ENCODE data around the gene ZDHHC11.
A peak's percentile ranks its signal among the peaks of the same experiment; 100 is the strongest.
"Not testable (repeated sequence)": the region's sequence is repeated elsewhere in the genome, so short reads cannot be mapped to it uniquely, and the experiment has no call there.

ZDHHC11 gene

DNA sequence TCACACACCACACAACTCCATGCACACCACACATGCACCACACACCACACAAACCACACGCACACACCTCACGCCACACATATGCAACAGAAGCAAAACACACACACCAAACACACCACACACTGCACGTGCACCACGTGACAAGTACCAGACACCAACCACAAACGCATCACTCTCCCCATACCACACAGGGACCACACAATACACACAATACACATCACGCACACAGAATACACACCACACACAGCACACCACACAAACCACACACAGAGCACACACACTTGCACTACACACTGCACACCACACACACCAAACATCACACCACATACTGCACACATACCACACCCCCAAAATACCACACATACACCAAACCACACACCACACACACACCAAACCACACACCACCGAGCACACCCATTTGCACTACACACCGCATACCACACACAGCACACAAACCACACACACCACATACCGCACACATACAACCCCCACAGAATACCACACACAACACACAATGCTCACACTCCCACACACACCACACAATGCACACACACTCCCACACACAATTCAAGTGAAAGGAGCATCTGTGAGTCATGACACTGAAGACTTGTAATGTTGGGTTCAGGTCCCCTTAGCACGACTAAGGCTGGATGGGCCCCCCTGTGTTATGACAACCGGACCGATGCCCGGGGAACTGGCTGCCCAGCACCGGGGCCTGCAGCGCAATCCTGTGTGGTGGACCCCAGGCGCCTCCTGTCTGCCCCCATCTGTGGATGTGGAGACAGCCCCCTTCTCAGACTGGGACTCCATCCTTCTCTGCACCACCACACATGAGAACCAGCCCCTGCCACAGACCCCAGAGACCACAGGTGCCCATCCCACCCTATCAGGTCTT is 6.0 kb upstream of the ZDHHC11 start:
- no peak for DNase-seq

DNA sequence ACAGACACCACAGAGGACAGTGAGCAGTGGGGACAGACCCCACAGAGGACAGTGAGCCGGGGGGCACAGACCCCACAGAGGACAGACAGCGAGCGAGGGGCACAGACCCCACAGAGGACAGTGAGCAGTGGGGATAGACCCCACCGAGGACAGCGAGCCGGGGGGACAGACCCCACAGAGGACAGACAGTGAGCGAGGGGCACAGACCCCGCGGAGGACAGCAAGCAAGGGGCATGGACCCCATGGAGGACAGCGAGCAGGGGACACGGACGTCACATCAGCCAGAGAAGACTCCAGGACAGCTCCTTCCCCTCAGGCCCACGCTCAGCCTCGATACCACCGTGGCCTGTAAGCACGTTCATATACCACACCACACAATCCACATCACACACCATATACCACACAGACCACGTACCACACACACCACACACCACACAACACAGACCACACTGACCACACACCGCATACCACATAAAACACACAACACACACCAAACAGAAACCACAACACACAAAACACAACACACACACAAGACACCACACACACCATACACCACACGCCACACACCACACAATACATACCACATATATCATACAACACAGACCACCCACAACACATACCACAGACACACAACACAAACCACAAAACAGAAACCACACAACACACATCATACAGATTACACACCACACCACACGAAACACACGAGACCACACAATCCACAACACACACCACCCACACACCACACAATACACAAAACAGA is 5.2 kb upstream of the ZDHHC11 start:
- DNase-seq, result no peak

DNA sequence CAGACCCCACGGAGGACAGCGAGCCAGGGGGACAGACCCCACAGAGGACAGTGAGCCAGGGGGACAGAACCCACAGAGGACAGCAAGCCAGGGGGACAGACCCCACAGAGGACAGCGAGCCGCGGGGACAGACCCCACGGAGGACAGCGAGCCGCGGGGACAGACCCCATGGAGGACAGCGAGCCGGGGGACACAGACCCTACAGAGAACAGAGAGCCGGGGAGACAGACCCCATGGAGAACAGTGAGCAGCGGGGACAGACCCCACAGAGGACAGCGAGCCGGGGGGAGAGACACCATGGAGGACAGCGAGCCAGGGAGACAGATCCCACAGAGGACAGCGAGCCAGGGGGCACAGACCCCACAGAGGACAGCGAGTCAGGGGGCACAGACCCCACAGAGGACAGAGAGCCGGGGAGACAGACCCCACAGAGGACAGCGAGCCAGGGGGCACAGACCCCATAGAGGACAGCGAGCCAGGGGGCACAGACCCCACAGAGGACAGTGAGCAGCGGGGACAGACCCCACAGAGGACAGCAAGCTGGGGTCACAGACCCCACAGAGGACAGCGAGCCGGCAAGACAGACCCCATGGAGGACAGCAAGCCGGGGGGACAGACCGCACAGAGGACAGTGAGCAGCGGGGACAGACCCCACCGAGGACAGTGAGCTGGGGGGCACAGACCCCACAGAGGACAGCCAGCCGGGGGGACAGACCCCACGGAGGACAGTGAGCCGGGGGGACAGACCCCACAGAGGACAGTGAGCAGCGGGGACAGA is 4.4 kb upstream of the ZDHHC11 start:
- no peak for DNase-seq

DNA sequence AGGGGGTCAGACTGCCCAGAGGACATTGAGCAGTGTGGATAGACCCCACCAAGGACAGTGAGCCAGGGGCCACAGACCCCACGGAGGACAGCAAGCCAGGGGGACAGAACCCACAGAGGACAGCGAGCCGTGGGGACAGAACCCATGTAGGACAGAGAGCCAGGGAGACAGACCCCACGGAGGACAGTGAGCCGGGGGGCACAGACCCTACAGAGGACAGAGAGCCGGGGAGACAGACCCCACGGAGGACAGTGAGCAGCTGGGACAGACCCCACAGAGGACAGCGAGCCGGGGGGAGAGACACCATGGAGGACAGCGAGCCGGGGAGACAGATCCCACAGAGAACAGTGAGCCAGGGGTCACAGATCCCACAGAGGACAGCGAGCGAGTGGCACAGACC is 3.4 kb upstream of the ZDHHC11 start:
- DNase-seq, result no peak

DNA sequence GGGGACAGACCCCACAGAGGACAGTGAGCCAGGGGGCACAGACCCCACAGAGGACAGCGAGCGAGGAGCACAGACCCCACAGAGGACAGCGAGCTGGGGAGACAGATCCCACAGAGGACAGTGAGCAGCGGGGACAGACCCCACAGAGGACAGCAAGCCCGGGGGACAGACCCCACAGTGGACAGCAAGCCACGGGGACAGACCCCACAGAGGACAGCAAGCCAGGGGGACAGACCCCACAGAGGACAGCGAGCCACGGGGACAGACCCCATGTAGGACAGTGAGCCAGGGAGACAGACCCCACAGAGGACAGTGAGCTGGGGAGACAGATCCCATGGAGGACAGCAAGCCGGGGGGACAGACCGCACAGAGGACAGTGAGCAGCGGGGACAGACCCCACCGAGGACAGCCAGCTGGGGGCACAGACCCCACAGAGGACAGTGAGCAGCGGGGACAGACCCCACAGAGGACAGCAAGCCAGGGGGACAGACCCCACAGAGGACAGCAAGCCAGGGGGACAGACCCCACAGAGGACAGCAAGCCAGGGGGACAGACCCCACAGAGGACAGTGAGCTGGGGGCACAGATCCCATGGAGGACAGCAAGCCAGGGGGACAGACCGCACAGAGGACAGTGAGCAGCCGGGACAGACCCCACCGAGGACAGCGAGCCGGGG is 2.8 kb upstream of the ZDHHC11 start:
- DNase-seq, result not testable (repeated sequence)

DNA sequence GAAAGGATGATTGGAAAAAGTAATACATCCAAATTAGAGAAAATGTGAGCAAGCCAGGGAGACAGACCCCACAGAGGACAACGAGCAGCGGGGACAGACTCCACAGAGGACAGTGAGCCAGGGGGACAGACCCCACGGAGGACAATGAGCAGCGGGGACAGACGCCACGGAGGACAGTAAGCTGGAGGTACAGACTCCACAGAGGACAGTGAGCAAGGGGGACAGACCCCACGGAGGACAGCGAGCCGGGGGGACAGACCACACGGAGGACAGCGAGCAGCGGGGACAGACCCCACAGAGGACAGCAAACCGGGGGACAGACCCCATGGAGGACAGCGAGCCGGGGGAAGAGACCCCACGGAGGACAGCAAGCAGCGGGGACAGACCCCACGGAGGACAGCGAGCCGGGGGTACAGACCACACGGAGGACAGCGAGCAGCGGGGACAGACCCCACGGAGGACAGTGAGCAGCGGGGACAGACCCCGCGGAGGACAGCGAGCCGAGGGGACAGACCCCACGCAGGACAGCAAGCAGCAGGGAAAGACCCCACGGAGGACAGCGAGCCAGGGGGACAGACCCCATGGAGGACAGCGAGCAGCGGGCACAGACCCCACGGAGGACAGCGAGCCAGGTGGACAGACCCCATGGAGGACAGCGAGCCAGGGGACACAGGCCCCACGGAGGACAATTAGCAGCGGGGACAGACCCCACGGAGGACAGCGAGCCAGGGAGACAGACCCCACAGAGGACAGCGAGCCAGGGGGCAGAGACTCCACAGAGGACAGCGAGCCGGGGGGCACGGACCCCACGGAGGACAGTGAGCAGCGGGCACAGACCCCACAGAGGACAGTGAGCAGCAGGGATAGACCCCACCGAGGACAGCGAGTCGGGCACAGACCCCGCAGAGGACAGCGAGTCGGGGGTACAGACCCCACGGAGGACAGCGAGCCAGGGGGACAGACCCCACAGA is 1.9 kb upstream of the ZDHHC11 start:
- no peak for DNase-seq

DNA sequence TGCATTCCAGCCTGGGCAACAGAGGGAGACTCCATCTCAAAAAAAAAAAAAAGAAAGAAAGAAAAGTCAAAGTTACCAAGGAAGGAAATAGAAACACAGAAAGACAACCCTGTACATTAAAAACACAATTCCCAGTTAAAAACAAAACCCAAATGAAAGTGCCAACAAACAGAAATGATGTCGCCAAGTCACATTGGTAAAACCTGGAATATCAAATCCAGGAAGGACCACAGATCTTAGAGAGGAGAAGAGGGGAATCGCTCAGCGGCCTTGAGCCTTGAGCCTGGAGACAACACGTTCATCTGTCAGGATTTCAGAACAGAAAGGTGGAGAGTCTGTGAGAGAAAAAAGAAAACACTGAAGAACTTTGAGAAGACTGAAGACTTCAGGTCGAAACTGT is 1.2 kb upstream of the ZDHHC11 start:
- DNase-seq, result no peak

DNA sequence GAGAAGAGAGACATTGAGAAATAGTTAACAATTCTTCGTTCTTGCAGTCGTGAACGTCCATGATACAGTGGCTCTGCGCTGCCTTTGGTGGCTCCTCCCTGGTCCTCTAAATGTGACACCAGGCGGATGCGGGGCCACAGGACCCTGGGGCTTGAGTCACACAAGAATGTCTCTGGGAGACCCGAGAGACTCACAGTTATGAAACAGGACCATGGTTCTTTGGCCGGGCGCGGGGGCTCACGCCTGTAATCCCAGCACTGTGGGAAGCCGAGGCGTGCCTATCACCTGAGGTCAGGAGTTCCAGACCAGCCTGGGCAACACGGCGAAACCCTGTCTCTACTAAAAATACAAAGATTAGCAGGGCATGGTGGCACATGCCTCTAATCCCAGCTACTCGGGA is 767 bp upstream of the ZDHHC11 start:
- no peak for DNase-seq

DNA sequence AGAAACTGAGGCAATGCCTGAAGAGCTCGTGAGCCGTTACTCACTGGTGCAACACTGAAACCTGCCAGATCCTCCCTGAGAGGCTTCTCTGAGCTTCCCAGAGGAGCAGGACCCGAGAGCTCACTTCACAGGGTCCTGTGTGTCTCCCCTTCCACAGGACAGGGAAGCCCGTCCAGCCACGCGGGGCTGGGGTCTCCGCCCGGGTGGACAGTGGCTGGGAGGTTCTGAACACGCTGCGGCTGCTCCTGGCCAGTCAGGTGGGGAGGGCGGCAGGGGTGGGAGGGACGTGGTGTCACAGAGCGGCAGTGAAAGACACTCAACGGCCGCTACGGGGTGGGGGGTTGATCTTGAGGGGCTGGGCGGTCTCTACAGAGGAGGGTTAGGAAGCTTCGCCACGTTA is 290 bp upstream of the ZDHHC11 start:
- DNase-seq, result no peak

DNA sequence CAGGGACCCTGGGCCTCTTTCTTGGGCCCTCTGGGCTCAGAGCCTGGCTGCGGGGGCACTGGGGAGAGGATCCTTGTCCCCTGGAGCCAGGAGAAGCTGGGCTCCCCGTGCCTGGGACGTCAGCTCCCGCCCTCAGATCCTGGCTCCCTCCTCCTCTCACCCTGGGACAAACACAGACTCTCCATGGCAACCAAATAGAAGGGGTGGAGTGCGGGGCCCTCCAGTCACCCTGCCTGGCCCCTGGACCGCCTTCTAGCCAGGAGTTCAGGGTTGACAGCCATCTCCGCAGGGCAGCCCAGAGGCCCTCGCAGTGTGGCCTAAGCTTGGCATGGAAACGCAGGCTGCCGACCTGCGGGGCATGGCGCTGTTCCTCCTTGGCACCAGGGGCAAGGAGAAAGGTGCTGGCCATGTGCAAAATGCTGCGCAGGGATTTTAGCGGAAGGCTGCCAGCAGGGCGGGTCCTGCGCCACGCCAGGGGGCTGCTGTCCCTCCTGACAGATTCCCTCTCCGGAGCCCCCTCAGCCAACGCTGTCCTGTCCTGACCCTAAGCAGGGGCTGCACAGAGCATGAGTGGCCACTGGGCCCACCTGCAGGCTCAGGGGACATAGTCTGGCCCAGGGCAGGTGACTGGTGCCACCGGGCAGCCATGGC is 1.0 kb downstream of the ZDHHC11 start:
- DNase-seq, result no peak

DNA sequence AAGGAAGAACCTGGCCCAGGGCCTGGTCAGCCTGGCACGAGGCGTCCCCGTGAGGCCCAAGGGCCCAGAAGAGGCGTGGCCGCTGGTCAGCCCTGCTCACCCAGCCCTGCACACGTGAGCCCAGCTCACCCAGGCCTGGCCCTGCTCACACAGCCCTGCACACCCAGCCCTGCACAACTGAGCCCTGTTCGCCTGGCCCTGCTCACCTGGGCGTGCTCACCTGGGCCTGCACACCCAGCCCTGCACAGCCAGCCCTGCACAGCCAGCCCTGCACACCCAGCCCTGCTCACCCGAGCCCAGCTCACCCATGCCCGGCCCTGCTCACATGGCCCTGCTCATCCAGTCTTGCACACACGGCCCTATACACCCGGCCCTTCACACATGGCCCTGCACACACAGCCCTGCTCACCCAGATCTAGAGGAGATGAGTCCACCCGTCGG is 2.1 kb downstream of the ZDHHC11 start:
- DNase-seq, result no peak

DNA sequence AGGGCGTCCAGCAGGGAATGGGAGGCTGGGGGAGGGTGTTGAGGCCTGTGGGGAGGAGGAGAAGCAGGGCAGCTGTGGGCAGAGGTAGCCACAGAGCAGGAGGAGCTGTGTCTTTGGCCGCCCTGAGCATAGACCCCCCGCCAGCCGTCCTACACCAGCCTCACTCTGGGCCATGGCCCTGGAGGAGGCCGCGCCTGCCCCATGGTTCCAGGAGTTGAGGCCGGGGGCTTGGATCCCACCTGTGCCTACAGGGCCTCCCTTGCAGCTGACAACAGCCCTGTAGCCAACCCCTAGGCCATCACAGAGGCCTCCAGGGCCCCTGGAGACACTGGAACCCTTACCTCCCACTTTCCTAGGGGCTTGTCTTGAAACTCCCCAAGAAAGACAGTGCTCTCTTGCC is 3.0 kb downstream of the ZDHHC11 start:
- DNase-seq, result not testable (repeated sequence)

DNA sequence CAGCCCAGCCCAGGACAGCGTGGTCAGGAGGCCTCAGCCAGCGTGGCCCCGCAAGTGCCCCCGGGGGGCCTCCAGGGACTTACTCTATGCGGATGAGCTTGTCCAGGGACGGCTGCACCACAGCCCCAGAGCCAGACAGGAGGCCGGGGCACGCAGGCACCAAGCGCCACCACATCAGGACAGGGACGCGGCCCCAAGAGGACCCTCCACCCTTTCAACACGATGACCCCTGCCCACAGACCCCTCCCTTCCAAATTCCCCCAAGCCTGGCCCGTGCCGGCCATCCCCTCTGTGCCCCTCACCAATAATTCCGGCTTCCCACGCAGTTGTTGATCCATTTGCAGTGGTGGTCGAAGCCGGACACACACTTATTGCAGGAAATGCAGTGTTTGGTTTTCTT is 3.6 kb downstream of the ZDHHC11 start:
- not testable (repeated sequence) for DNase-seq

DNA sequence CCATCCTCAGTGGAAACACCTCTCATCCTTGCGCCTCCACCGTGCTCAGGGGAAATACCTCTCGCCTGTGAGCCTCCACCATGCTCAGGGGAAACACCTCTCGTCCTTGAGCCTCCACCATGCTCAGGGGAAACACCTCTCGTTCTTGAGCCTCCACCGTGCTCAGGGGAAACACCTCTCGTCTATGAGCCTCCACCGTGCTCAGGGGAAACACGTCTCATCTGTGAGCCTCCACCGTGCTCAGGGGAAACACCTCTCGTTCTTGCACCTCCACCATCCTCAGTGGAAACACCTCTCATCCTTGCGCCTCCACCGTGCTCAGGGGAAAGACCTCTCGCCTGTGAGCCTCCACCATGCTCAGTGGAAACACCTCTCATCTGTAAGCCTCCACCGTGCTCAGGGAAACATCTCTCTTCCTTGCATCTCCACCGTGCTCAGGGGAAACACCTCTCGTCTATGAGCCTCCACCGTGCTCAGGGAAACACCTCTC is 4.1 kb downstream of the ZDHHC11 start:
- peak; percentile 62 for DNase-seq

DNA sequence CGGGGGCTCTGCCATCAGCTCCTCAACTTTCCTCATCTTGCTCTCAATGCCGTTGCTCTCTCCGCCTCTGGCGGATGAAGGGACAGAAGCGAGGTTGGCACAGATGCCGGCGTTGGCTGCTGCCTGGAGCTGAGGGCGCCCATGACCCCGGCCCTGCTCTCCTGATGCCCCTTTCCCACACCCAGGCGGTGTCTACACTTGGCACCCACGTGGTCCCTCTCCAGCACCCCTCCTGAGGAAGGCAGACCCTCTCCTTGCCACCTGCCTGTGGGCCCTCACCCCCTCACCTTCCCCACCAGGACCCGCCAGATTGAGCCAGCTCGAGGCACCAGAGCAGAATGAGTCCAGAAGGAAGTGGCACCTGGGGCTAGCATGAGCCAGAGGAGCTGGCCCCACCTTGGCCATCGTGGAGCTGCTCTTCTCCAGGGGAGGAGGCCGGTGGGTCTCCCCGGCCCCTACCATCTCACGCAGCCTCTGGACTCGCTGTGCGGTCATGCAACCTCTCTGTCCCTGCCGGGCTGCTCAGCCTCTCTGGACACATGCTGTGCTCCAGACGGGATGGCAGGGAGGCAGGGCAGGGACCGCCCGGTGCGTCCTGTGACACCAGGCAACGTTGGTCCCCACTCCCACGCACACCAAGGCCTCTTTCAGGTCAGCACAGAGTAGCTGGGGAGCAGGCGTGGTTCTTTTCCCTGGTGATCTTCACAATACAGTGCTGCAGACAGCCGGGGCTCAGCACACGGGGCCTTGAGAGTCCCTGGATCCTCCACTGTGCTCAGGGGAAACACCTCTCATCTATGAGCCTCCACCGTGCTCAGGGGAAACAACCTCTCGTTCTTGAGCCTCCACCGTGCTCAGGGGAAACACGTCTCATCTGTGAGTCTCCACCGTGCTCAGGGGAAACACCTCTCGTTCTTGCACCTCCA is 4.8 kb downstream of the ZDHHC11 start:
- DNase-seq, result not testable (repeated sequence)

DNA sequence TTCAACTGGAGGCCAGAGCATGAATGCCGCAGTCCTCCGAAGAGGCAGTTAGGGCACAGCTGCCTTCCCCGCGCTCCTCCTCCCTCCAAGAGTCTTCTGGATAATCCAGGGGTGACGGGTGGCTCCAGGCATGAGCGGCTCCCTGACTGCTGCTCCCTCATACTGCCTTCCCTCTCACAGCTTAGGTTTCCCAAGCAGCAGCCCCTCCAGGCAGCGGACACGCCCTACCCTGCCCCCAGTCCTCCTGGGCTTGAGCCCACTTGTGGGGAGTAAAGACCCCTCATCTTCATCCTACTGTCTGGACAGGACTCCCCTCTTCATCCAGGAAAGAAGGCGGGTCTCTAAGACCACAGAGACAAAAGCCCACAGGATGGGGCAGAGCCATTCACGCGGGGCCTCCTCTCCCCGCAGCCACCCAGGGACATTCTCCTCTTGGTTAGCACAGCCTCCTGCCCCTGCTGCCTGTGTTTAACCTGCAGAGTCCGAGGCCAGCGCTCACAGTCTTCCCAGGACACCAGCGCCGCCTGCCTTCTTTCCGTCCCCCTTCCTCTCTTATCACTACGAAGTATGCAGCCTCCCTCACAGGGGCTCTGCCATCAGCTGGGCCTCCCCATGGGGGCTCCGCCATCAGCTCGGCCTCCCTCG is 5.6 kb downstream of the ZDHHC11 start:
- DNase-seq, result not testable (repeated sequence)

DNA sequence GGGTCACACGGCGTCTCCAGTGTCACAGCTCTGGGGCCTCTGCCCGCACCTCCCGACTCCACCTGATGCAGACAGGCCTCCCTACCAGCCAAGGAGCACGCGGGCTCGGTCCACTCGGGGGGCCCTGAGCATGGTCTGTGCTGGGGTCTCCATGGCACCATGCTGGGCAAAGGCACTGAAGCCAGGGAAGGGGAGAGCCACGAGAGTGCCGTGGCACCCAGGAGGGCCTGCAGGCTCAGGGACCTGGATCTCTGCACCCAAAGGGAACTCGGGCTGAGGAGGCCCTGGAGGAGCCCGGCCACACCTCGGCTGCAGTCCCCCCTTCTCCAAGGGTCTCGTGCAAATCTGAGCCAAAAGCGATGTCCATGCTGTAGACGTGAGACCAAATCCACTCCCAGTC is 6.4 kb downstream of the ZDHHC11 start:
- peak; percentile 1 for DNase-seq

DNA sequence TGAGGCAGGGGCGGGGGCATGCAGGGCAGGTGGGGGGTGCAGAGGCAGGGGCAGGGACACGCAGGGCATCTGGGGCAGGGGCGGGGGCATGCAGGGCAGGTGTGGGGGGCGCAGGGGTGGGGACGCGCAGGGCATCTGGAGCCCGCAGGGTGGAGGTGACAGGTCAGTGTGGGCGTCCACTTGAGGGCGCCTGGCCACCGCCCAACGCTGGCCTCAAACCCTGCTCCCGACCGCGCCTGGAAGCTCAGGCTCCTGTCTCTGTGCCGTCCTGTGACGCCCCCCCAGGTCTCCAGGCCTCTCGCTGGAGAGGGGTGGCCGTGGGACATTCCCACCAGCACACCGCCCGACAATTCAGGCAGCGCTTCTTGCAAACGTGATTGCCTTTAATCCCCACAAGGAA is 6.9 kb downstream of the ZDHHC11 start:
- peak; percentile 1 for DNase-seq

DNA sequence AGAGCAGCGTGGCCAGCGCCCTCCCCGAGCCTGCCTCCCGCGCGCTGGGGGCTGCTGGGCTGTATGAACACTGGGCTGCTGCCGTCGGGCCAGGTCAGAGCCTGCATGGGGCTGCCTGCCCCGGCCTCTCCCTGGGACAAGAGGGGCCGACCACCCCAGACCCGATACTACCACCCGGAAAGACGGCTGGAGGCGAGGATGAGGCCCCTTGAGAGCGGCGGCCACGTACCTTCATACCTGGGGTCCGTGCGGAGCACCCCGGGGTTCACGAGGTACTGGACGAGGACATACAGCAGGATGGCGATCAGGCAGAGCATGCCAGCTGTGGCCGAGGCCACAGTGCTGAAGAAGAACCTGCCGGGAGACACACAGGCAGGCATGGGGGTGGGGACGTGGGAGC is 7.4 kb downstream of the ZDHHC11 start:
- peak; percentile 1 for DNase-seq

Data from stimulated activated CD4-positive, alpha-beta T cell treated with anti-CD3 and anti-CD28 coated beads, Interleukin-1b, Interleukin-23, amount 100 ng/mL, for 48 hours (primary cell).